MG63 (cell line): Measurements from ENCODE around the gene JMJD7. TPM values are rescaled to one million over a fixed set of nuclear protein-coding genes. Genes with fewer than 3 reads are reported as not detected.
A peak's percentile ranks its signal among the peaks of the same experiment; 100 is the strongest.

Experiments used
- DNase-seq: peaks from one replicate; pipeline ENCODE4 v3.0.0-alpha.2; 2020
- H3K27me3 ChIP-seq: fragments of 250-450 bp; sonication (Bioruptor Pico); 2 replicates; pipeline ENCODE4 v1.5.1; 2020; ENCODE audit warnings: mild to moderate bottlenecking, moderate library complexity
- H3K36me3 ChIP-seq: fragments of 250-450 bp; sonication (Bioruptor Pico); 2 replicates; pipeline ENCODE4 v1.5.1; 2020; ENCODE audit warnings: mild to moderate bottlenecking, moderate library complexity
- H3K4me3 ChIP-seq: fragments of 250-450 bp; sonication (Bioruptor Pico); 2 replicates; pipeline ENCODE4 v1.5.1; 2020; ENCODE audit warnings: mild to moderate bottlenecking, moderate library complexity
- H3K9me3 ChIP-seq: fragments of 250-450 bp; sonication (Bioruptor Pico); 2 replicates; pipeline ENCODE4 v1.5.1; 2020; ENCODE audit warnings: mild to moderate bottlenecking, moderate library complexity
- total RNA-seq: library from RNA; depleted of rRNA; stranded (reverse); fragments of >200 nt; shearing (Covaris generic); gene quantifications from 2 replicates; pipeline ENCODE4 v1.2.3, GENCODE V29; 2014; ENCODE audit warnings: low replicate concordance

Gene JMJD7
- total RNA-seq, 1 experiment from 2014 or later: 7.6 TPM

GRCh38 chr15:41795996-41796856 is 31.7 kb upstream of the JMJD7 start:
- no peak for DNase-seq
- no peaks in the 10 kb centered on the region for H3K27me3 ChIP-seq
- H3K36me3 ChIP-seq: peaks cover 2% of the 10 kb centered on the region; the same call in 1 of the 2 replicates
- no peak overlapping the region for H3K4me3 ChIP-seq
- H3K9me3 ChIP-seq: no peaks in the 10 kb centered on the region

- Histone ChIP-seq H3K36me3 (peaks cover 2% of the 10 kb centered on the region; the same call in 1 of the 2 replicates), H3K9me3 (no peaks in the 10 kb centered on the region), H3K27me3 (no peaks in the 10 kb centered on the region), H3K4me3 (no peak overlapping the region)
- DNase-seq: no peak
These were observed 30.5 kb upstream of the JMJD7 start for GRCh38 chr15:41797201-41797944.

- Histone ChIP-seq H3K36me3 (peaks cover 2% of the 10 kb centered on the region; the same call in 1 of the 2 replicates), H3K4me3 (no peak overlapping the region)
These were observed 29.0 kb upstream of the JMJD7 start for GRCh38 chr15:41798607-41799487.

GRCh38 chr15:41799488-41799805 is 28.4 kb upstream of the JMJD7 start:
- Histone ChIP-seq H3K9me3 (no peaks in the 10 kb centered on the region), H3K4me3 (no peak overlapping the region), H3K27me3 (no peaks in the 10 kb centered on the region), H3K36me3 (peaks cover 2% of the 10 kb centered on the region; the same call in 1 of the 2 replicates)
- no peak for DNase-seq

More at GRCh38 chr15:41798607-41799487, 29.0 kb upstream of the JMJD7 start:
- Histone ChIP-seq H3K9me3 (no peaks in the 10 kb centered on the region), H3K27me3 (no peaks in the 10 kb centered on the region)
- DNase-seq: peak; percentile 31

- peaks cover 2% of the 10 kb centered on the region; the same call in 1 of the 2 replicates for H3K36me3 ChIP-seq
- H3K27me3 ChIP-seq: no peaks in the 10 kb centered on the region
- H3K4me3 ChIP-seq: no peak overlapping the region
- no peaks in the 10 kb centered on the region for H3K9me3 ChIP-seq
- DNase-seq: no peak
These were observed 26.7 kb upstream of the JMJD7 start for GRCh38 chr15:41801185-41801584.

- Histone ChIP-seq H3K36me3 (peaks cover 2% of the 10 kb centered on the region; the same call in 1 of the 2 replicates), H3K27me3 (no peaks in the 10 kb centered on the region), H3K9me3 (no peaks in the 10 kb centered on the region), H3K4me3 (no peak overlapping the region)
- DNase-seq: peak; percentile 37
These were observed 25.9 kb upstream of the JMJD7 start for GRCh38 chr15:41801850-41802455.

- Histone ChIP-seq H3K27me3 (no peaks in the 10 kb centered on the region), H3K9me3 (no peaks in the 10 kb centered on the region), H3K36me3 (peaks cover 2% of the 10 kb centered on the region; the same call in 1 of the 2 replicates), H3K4me3 (no peak overlapping the region)
- DNase-seq: no peak
These were observed 23.5 kb upstream of the JMJD7 start for GRCh38 chr15:41804361-41804760.

- no peak for DNase-seq
- no peak overlapping the region for H3K4me3 ChIP-seq
- no peaks in the 10 kb centered on the region for H3K9me3 ChIP-seq
- H3K27me3 ChIP-seq: no peaks in the 10 kb centered on the region
- peaks cover 2% of the 10 kb centered on the region; the same call in 1 of the 2 replicates for H3K36me3 ChIP-seq
These were observed 22.8 kb upstream of the JMJD7 start for GRCh38 chr15:41804916-41805666.

GRCh38 chr15:41805711-41806110 is 22.2 kb upstream of the JMJD7 start:
- H3K9me3 ChIP-seq: no peaks in the 10 kb centered on the region
- no peaks in the 10 kb centered on the region for H3K27me3 ChIP-seq
- H3K36me3 ChIP-seq: peaks cover 1% of the 10 kb centered on the region; the same call in 1 of the 2 replicates
- H3K4me3 ChIP-seq: no peak overlapping the region
- no peak for DNase-seq

- no peak overlapping the region for H3K4me3 ChIP-seq
- no peak for DNase-seq
- H3K9me3 ChIP-seq: no peaks in the 10 kb centered on the region
- H3K27me3 ChIP-seq: no peaks in the 10 kb centered on the region
- H3K36me3 ChIP-seq: no peaks in the 10 kb centered on the region
These were observed 21.4 kb upstream of the JMJD7 start for GRCh38 chr15:41806291-41807181.

- Histone ChIP-seq H3K27me3 (no peaks in the 10 kb centered on the region), H3K4me3 (no peak overlapping the region), H3K9me3 (no peaks in the 10 kb centered on the region), H3K36me3 (no peaks in the 10 kb centered on the region)
- DNase-seq: no peak
These were observed 18.8 kb upstream of the JMJD7 start for GRCh38 chr15:41809121-41809520.

- Histone ChIP-seq H3K9me3 (no peaks in the 10 kb centered on the region), H3K4me3 (no peak overlapping the region), H3K27me3 (no peaks in the 10 kb centered on the region), H3K36me3 (no peaks in the 10 kb centered on the region; the same call in 1 of the 2 replicates)
- DNase-seq: no peak
These were observed 18.2 kb upstream of the JMJD7 start for GRCh38 chr15:41809526-41810220.

GRCh38 chr15:41810651-41811431 is 17.1 kb upstream of the JMJD7 start:
- Histone ChIP-seq H3K27me3 (no peaks in the 10 kb centered on the region), H3K9me3 (no peaks in the 10 kb centered on the region), H3K36me3 (no peaks in the 10 kb centered on the region; the same call in 1 of the 2 replicates), H3K4me3 (no peak overlapping the region)
- DNase-seq: no peak
